ENCODE data around the gene H3-3A.

GRCh38 chr1:226021401-226021800, 41.1 kb upstream of the H3-3A start:
- TF ChIP-seq, protein P1, sequence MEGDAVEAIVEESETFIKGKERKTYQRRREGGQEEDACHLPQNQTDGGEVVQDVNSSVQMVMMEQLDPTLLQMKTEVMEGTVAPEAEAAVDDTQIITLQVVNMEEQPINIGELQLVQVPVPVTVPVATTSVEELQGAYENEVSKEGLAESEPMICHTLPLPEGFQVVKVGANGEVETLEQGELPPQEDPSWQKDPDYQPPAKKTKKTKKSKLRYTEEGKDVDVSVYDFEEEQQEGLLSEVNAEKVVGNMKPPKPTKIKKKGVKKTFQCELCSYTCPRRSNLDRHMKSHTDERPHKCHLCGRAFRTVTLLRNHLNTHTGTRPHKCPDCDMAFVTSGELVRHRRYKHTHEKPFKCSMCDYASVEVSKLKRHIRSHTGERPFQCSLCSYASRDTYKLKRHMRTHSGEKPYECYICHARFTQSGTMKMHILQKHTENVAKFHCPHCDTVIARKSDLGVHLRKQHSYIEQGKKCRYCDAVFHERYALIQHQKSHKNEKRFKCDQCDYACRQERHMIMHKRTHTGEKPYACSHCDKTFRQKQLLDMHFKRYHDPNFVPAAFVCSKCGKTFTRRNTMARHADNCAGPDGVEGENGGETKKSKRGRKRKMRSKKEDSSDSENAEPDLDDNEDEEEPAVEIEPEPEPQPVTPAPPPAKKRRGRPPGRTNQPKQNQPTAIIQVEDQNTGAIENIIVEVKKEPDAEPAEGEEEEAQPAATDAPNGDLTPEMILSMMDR (IDR thresholded peaks at IDR 0.05; ENCODE audit: poor library complexity), result no peak
- TF ChIP-seq EZH2 (IDR thresholded peaks at IDR 0.05; ENCODE audit: borderline replicate concordance) (no peak), EZH2phosphoT487 (IDR thresholded peaks at IDR 0.05; ENCODE audit: low read depth, severe bottlenecking, unreplicated experiment) (no peak)
